ENCODE data around the gene RASSF5.

RASSF5 gene

GRCh38 chr1:206551986-206552326 is 44.6 kb downstream of the RASSF5 start:
- no peak for DNase-seq

GRCh38 chr1:206554211-206554610 is 46.9 kb downstream of the RASSF5 start:
- DNase-seq, result peak; percentile 48 to 57 (median 51)

- no peak for DNase-seq
Observed at GRCh38 chr1:206554701-206555472, 47.6 kb downstream of the RASSF5 start.

- DNase-seq, result no peak
Observed at GRCh38 chr1:206555473-206555935, 48.2 kb downstream of the RASSF5 start.

GRCh38 chr1:206556047-206556749 is 48.9 kb downstream of the RASSF5 start:
- DNase-seq, result no peak

- DNase-seq, result peak; percentile 91 to 96 (median 94)
Observed at GRCh38 chr1:206556750-206557635, 49.7 kb downstream of the RASSF5 start.

- peak; percentile 75 to 88 (median 85) for DNase-seq
Observed at GRCh38 chr1:206557636-206558473, 50.5 kb downstream of the RASSF5 start.

GRCh38 chr1:206558794-206559671 is 51.7 kb downstream of the RASSF5 start:
- no peak for DNase-seq

- no peak for DNase-seq
Observed at GRCh38 chr1:206559672-206559995, 52.3 kb downstream of the RASSF5 start.

GRCh38 chr1:206560007-206560716 is 52.8 kb downstream of the RASSF5 start:
- DNase-seq, result peak in 2 of 3 donors; percentile 41

GRCh38 chr1:206563367-206564207 is 56.3 kb downstream of the RASSF5 start:
- DNase-seq, result no peak

- DNase-seq, result no peak
Observed at GRCh38 chr1:206565995-206566394, 58.7 kb downstream of the RASSF5 start.

- no peak for DNase-seq
Observed at GRCh38 chr1:206566999-206567398, 59.7 kb downstream of the RASSF5 start.

GRCh38 chr1:206568256-206568655 is 60.9 kb downstream of the RASSF5 start:
- no peak for DNase-seq

GRCh38 chr1:206568779-206569352 is 61.5 kb downstream of the RASSF5 start:
- no peak for DNase-seq

GRCh38 chr1:206569556-206569955 is 62.2 kb downstream of the RASSF5 start:
- DNase-seq, result no peak

- DNase-seq, result no peak
Observed at GRCh38 chr1:206570529-206570928, 63.2 kb downstream of the RASSF5 start.

GRCh38 chr1:206572835-206573234 is 65.5 kb downstream of the RASSF5 start:
- no peak for DNase-seq

- DNase-seq, result peak in 1 of 3 donors; percentile 39
Observed at GRCh38 chr1:206573319-206573718, 66.0 kb downstream of the RASSF5 start.

All from suppressor macrophage treated with lipopolysaccharide for 1 hour (primary cell).